ENCODE data around the gene FAM184B.

- TF ChIP-seq CTCF (IDR thresholded peaks at IDR 0.05; ENCODE audit: low read length) (no peak), EZH2 (IDR thresholded peaks at IDR 0.05; ENCODE audit: borderline replicate concordance, low read length) (no peak)
Observed at GRCh38 chr4:17698116-17698515, 83.3 kb downstream of the FAM184B start.
